Measurements from ENCODE around the gene COL1A1.

COL1A1 gene

DNA sequence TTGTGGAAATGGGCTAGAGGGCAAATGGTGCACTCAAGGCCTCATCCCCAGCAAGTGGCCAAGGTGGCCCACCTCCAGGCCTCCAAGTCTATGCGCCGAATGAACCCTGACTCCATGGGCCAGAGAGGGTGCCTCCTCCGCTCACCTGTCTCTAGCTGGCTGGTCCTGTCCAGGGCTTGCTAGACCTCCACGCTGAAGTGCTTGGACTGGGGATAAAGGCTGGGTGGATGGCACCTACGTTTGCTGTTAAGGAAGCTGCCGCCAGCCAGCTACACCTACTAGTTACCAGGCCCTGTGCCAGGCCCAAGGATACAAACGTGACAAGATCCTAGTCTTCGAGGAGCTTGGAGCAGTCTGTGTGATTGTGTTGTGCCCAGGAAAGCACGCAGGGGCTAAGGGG lies 36.4 kb downstream of the COL1A1 start:
- TF ChIP-seq, protein P1, sequence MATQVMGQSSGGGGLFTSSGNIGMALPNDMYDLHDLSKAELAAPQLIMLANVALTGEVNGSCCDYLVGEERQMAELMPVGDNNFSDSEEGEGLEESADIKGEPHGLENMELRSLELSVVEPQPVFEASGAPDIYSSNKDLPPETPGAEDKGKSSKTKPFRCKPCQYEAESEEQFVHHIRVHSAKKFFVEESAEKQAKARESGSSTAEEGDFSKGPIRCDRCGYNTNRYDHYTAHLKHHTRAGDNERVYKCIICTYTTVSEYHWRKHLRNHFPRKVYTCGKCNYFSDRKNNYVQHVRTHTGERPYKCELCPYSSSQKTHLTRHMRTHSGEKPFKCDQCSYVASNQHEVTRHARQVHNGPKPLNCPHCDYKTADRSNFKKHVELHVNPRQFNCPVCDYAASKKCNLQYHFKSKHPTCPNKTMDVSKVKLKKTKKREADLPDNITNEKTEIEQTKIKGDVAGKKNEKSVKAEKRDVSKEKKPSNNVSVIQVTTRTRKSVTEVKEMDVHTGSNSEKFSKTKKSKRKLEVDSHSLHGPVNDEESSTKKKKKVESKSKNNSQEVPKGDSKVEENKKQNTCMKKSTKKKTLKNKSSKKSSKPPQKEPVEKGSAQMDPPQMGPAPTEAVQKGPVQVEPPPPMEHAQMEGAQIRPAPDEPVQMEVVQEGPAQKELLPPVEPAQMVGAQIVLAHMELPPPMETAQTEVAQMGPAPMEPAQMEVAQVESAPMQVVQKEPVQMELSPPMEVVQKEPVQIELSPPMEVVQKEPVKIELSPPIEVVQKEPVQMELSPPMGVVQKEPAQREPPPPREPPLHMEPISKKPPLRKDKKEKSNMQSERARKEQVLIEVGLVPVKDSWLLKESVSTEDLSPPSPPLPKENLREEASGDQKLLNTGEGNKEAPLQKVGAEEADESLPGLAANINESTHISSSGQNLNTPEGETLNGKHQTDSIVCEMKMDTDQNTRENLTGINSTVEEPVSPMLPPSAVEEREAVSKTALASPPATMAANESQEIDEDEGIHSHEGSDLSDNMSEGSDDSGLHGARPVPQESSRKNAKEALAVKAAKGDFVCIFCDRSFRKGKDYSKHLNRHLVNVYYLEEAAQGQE (IDR thresholded peaks at IDR 0.05; ENCODE audit: insufficient read depth in 1 of 2, low read depth in 2 of 2, low read length in 2 of 2), result no peak
- TF ChIP-seq SIN3A (IDR thresholded peaks at IDR 0.05; ENCODE audit: borderline replicate concordance, insufficient read depth, low read length), result no peak
- TF ChIP-seq FOXP2 (optimal IDR thresholded peaks at IDR 0.05; ENCODE audit: borderline replicate concordance, extremely low read depth, extremely low read length, insufficient read depth), result no peak
- no peak for TF ChIP-seq TAF1 (IDR thresholded peaks at IDR 0.05; ENCODE audit: borderline replicate concordance, insufficient read depth, low read length)
- TF ChIP-seq POLR2AphosphoS5 (IDR thresholded peaks at IDR 0.05; ENCODE audit: low read depth, low read length), result no peak

DNA sequence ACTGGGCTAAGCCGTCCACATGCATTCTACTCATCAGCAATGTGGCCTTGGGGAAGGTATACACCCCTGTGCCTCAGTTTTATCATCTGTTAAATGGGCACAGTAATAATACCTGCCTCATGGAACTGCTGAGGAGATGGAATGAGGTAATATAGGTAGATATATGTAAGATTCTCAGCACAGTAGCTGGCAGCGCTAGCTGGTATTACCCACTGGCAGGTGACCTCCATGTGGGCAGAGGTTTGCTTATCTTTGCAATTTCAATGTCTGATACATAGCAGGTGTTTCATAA lies 36.8 kb downstream of the COL1A1 start:
- TF ChIP-seq TAF1 (IDR thresholded peaks at IDR 0.05; ENCODE audit: borderline replicate concordance, insufficient read depth, low read length) (no peak), POLR2AphosphoS5 (IDR thresholded peaks at IDR 0.05; ENCODE audit: low read depth, low read length) (no peak), FOXP2 (optimal IDR thresholded peaks at IDR 0.05; ENCODE audit: borderline replicate concordance, extremely low read depth, extremely low read length, insufficient read depth) (no peak)

DNA sequence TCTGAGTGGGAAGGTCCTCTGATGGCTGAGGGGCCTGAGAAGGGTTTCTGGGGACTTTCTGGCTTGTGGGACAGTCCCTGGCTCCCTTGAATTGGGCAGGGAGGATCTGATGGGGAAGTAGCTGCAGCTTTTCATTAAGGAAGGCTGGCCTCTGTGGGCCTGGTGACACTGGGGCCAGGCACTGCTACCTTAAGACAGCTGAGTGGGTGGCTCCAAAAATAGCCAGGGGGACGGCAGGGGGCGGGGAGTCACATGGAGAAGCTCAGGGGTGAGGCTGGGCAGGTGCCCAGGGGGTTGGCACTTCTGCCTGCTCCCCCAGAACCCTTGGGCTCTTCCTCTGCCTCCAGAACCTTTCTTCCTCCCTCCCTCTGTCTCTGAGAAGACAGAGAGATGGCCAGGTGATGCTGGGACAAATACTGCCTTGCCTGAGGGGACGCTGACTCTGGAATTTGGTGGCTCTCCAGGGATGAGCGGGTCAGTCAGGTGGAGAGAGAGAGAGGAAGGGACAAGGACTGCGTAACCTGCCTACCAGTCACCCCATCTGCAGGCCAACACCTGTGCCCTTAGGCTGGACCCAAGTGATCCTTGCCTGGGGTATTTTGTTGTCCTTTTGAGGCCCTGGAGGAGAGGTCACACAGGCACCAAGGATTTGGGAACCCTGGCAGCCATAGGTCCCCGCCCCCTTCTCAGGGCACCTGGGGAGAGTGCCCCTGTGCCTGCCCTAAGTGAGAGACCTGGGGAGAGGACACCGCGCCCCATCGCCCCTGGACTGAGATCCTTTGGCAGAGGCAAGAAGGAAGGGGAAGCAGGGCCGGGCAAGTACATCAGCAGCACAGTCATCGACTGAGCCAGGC lies 37.4 kb downstream of the COL1A1 start:
- TF ChIP-seq POLR2AphosphoS5 (IDR thresholded peaks at IDR 0.05; ENCODE audit: low read depth, low read length), result no peak
- TF ChIP-seq SIN3A (IDR thresholded peaks at IDR 0.05; ENCODE audit: borderline replicate concordance, insufficient read depth, low read length), result no peak
- TF ChIP-seq, protein P1 (IDR thresholded peaks at IDR 0.05; ENCODE audit: insufficient read depth in 1 of 2, low read depth in 2 of 2, low read length in 2 of 2), result no peak
- TF ChIP-seq FOXP2 (optimal IDR thresholded peaks at IDR 0.05; ENCODE audit: borderline replicate concordance, extremely low read depth, extremely low read length, insufficient read depth), result no peak
- TF ChIP-seq TAF1 (IDR thresholded peaks at IDR 0.05; ENCODE audit: borderline replicate concordance, insufficient read depth, low read length), result no peak

DNA sequence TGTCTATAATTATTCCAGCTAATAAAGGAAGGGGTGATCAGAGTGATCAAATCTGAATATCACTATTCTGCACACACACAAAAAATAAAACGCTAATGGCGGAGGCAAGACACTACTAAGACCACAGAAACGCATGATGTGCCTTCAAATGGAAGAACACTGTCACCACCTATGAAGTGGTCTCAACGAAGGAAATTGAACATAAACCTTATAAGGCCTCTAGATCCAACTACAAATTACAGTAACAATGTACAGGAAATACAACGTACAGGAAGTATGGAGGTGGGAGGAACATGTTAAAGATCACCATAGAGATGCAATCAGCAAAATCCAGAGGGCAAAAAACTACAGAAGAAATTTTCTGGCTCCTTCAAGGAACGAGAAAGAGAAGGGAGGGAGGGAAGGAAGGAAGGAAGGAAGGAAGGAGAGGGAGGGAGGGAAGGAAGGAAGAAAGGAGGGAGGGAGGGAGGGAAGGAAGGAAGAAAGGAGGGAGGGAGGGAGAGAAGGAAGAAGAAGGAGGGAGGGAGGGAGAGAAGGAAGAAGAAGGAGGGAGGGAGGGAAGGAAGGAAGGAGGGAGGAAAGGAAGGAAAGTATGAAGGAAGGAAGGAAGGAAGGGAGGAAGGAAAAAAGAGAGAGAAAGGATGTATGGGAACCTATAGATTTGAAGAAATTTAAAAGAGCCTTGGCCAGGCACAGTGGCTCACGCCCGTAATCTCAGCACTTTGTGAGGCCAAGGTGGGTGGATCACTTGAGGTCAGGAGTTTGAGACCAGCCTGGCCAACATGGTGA lies 38.8 kb downstream of the COL1A1 start:
- TF ChIP-seq SIN3A (IDR thresholded peaks at IDR 0.05; ENCODE audit: borderline replicate concordance, insufficient read depth, low read length), result no peak
- no peak for TF ChIP-seq POLR2AphosphoS5 (IDR thresholded peaks at IDR 0.05; ENCODE audit: low read depth, low read length)
- TF ChIP-seq, protein P1 (IDR thresholded peaks at IDR 0.05; ENCODE audit: insufficient read depth in 1 of 2, low read depth in 2 of 2, low read length in 2 of 2), result no peak
- TF ChIP-seq TAF1 (IDR thresholded peaks at IDR 0.05; ENCODE audit: borderline replicate concordance, insufficient read depth, low read length), result no peak
- no peak for TF ChIP-seq FOXP2 (optimal IDR thresholded peaks at IDR 0.05; ENCODE audit: borderline replicate concordance, extremely low read depth, extremely low read length, insufficient read depth)

DNA sequence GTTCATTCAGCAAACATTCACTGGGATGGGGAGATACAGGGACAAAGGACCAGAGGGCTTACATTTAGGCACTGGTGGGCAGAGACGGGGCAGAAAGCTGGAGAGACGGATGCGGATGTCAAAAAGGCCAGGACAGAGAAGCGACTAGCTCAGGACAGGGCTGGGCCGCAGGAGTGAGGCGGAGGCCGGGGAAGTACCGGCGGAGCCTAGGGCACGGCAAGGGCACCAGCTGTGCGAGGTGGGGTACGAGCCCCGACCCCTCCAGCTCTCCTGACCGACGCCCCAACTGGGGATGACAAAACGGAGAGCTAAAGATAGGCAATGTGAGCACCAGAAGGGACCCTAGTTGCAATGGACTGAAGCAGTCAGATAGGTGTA lies 39.5 kb downstream of the COL1A1 start:
- TF ChIP-seq FOXP2 (optimal IDR thresholded peaks at IDR 0.05; ENCODE audit: borderline replicate concordance, extremely low read depth, extremely low read length, insufficient read depth) (no peak), POLR2AphosphoS5 (IDR thresholded peaks at IDR 0.05; ENCODE audit: low read depth, low read length) (no peak), TAF1 (IDR thresholded peaks at IDR 0.05; ENCODE audit: borderline replicate concordance, insufficient read depth, low read length) (no peak), SIN3A (IDR thresholded peaks at IDR 0.05; ENCODE audit: borderline replicate concordance, insufficient read depth, low read length) (no peak)
- TF ChIP-seq, protein P1 (IDR thresholded peaks at IDR 0.05; ENCODE audit: insufficient read depth in 1 of 2, low read depth in 2 of 2, low read length in 2 of 2), result no peak

Measured in PFSK-1 (cell line).